AG04449 (cell line): ENCODE measurements around the gene IL24.
A peak's percentile ranks its signal among the peaks of the same experiment; 100 is the strongest.

Experiments used
- CTCF ChIA-PET: fragments of 350-600 bp; formaldehyde crosslinking; extraction: SDS; loops from one replicate; lab custom pipeline; 2021; ENCODE audit warnings: antibody characterized with exemption; lab: Yijun Ruan, JAX
- POLR2A ChIA-PET: fragments of 400-600, 350-600 bp; formaldehyde crosslinking; extraction: SDS; loops from one replicate; lab custom pipeline; 2020; ENCODE audit warnings: antibody characterized with exemption, inconsistent platforms; lab: Yijun Ruan, JAX
- DNase-seq: peaks from one replicate; pipeline ENCODE4 v3.0.0-alpha.2; 2010; ENCODE audit warnings: low read depth, low spot score
- H3K4me3 ChIP-seq: 2 replicates; pipeline ENCODE4 v1.5.1; 2011; ENCODE audit warnings: low read depth, mild to moderate bottlenecking, control low read depth, low read length
- TF ChIP-seq, protein P1 (sequence below): IDR thresholded peaks from one replicate; pipeline ENCODE4 v1.5.1; 2011; ENCODE audit warnings: mild to moderate bottlenecking, moderate library complexity, low read length, control low read depth, inconsistent platforms; ENCODE audit not compliant: insufficient read depth; ENCODE audit errors: missing control alignments

The IL24 gene

DNA sequence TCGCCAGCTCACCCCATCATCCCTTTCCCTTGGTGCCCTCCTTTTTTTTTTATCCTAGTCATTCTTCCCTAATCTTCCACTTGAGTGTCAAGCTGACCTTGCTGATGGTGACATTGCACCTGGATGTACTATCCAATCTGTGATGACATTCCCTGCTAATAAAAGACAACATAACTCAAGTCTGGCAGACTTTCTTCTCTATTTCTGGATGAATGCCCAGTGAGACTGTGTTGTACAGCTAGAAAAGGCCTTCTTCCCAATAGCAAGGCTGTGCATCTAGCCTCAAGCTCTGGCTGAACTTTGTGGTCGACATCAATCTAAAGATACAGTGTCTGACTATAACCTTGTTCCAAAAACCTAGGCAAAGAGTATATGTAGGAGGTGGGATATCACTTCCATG lies 6.4 kb downstream of the IL24 start:
- TF ChIP-seq, protein P1, sequence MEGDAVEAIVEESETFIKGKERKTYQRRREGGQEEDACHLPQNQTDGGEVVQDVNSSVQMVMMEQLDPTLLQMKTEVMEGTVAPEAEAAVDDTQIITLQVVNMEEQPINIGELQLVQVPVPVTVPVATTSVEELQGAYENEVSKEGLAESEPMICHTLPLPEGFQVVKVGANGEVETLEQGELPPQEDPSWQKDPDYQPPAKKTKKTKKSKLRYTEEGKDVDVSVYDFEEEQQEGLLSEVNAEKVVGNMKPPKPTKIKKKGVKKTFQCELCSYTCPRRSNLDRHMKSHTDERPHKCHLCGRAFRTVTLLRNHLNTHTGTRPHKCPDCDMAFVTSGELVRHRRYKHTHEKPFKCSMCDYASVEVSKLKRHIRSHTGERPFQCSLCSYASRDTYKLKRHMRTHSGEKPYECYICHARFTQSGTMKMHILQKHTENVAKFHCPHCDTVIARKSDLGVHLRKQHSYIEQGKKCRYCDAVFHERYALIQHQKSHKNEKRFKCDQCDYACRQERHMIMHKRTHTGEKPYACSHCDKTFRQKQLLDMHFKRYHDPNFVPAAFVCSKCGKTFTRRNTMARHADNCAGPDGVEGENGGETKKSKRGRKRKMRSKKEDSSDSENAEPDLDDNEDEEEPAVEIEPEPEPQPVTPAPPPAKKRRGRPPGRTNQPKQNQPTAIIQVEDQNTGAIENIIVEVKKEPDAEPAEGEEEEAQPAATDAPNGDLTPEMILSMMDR, result no peak
- ChIA-PET CTCF (interaction anchor here (1.4 to 7.8 kb wide), 3 partner anchors 9 to 169 kb away, joined by 4 to 99 read pairs (median 43); no protein-coding TSS in a partner anchor), POLR2A (no interaction called here)
- DNase-seq, result no peak
- H3K4me3 ChIP-seq, result no peak overlapping the region

DNA sequence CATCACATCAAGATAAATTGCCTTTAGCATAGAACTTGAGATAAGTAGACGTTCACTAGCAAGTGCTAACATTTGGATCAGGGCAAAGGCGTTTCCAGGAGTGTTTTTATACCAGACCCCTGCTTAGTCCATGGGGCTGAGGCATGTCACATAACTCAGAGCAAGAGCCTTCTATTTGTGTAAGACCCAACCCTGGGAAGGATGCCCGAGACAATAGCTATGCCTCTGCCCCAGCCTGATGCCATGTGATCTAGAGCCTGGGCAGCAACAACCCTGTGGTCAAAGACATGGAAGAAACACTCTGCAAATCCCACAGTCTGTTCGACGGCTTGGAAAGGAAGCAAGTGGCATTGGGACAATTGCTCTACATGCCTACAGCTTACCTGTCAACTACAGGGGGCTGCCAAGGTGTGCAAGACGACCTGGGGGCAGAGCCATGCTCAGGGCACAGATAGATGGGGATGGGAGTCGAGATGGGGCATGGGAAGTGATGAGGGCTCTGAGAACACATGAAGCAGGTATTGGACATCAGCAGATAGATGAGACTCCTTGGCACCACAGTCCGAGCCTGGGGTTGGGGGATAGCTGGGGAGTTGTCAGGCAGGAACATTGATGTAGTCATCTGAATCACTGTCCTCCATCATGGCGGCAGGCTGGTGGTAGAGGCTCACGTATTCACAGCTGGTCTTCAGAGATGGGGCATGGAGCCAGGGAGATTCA lies 7.3 kb downstream of the IL24 start:
- TF ChIP-seq, protein P1, result no peak
- ChIA-PET CTCF (interaction anchor here (0.9 to 7.8 kb wide), 9 partner anchors 8 to 241 kb away, joined by 3 to 99 read pairs (median 7); partner anchors contain the start of gene IL20), POLR2A (no interaction called here)
- H3K4me3 ChIP-seq, result no peak overlapping the region
- DNase-seq, result no peak

DNA sequence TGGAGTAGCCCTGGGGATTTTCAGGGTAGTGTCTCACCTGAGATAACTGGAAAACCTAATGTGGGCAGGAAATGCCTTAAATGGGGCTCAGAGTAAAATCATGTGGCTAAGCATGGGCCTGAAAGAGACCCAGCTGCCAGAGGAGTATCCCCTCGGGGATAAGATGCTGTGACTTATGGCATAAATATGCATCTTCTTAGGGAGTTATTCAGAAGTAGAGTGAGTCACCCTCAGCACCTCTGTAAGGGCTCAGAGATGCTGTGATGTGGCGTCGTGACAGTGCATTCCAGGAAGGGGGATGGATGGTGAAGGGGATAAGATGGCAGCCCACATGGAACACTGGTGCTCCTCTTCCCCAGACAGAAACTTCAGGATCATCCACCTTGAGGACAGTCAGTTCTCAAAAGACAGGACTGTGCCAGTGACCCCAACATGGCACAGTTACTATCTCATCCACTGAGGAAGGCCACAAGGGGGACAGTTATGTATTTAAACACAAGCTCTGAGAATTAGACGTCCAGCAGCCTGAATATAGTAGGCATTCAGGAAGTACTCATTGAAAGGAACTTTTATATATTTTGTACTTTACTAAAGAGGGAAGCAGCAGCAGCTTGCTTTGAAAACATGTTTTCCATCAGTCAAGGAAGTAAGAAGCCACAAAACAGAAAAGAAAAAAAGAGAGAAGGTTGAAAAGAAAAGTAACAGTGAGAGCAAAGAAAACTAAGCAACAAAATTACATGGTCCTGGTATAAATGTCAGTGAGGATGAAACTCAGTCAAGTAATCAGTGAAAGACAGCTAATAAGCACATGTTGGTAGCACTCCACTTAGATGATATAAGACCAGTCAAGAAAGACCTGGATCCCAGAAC lies 8.3 kb downstream of the IL24 start:
- POLR2A ChIA-PET, result interaction anchor here (0.7 kb wide), 1 partner anchor 139 kb away, joined by 3 read pairs; no protein-coding TSS in a partner anchor
- CTCF ChIA-PET, result interaction anchor here (0.6 to 7.8 kb wide), 24 partner anchors 9 to 294 kb away, joined by 3 to 99 read pairs (median 4); partner anchors contain the start of genes DYRK3, IL20 and IL24
- no peak overlapping the region for H3K4me3 ChIP-seq
- TF ChIP-seq, protein P1, result no peak
- DNase-seq, result peak; percentile 70

DNA sequence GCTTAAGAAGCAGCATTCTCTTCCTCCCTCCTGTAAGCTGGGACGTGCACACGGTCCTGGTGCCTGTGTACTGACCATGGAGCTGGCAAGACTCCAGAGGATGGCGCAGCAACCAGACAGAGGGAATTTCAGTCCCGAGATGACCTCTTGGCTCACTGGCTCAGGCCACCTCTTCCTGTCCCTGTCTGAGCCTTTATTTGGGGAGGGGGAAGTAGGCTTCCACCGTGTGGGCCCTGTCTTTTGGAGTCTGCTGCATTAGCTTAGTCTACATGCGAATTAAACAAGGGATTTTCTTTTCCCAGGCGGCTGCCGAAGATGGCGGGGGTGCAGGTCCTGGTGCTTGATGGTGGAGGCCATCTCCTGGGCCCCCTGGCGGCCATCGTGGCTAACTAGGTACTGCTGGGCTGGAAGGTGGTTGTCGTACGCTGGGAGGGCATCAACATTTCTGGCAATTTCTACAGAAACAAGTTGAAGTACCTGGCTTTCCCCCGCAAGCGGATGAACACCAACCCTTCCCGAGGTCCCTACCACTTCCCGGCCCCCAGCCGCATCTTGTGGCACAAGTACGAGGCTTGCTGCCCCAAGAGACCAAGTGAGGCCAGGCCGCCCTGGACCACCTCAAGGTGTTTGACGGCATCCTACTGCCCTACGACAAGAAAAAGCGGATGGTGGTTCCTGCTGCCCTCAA lies 10.2 kb downstream of the IL24 start:
- TF ChIP-seq, protein P1, result peak; percentile 11
- DNase-seq, result no peak
- CTCF ChIA-PET, result interaction anchor here (0.7 to 7.8 kb wide), 18 partner anchors 9 to 276 kb away, joined by 3 to 99 read pairs (median 7); partner anchors contain the start of genes DYRK3, IL19 and IL24
- POLR2A ChIA-PET, result no interaction called here
- H3K4me3 ChIP-seq, result no peak overlapping the region

DNA sequence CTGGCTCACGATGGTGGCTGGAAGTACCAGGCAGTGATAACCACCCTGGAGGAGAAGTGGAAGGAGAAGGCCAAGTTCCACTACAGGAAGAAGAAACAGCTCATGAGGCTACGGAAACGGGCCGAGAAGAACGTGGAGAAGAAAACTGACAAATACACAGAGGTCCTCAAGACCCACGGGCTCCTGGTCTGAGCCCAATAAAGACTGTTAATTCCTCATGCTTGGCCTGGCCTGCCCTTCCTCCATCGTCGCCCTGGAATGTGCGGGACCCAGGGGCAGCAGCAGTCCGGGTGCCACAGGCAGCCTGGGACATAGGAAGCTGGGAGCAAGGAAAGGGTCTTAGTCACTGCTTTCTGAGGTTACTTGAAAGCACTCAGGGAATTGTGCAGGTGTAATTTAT lies 10.8 kb downstream of the IL24 start:
- TF ChIP-seq, protein P1, result no peak
- CTCF ChIA-PET, result interaction anchor here (0.9 to 7.8 kb wide), 21 partner anchors 9 to 296 kb away, joined by 3 to 99 read pairs (median 8); partner anchors contain the start of genes DYRK3, EIF2D, IL19 and IL20
- POLR2A ChIA-PET, result no interaction called here

More for the DNA sequence above, 10.8 kb downstream of the IL24 start:
- no peak for DNase-seq
- no peak overlapping the region for H3K4me3 ChIP-seq
